Transverse colon (tissue), 4 donors: Measurements from ENCODE around the gene THBS1. TPM values are rescaled to one million over a fixed set of nuclear protein-coding genes. Genes with fewer than 3 reads are reported as not detected.

ENCODE experiments used
- DNase-seq: peaks from one replicate; pipeline ENCODE4 v3.0.0-alpha.2; 2019
- H3K27ac ChIP-seq, 4 donors: fragments of 200-600 bp; sonication (generic); 2 replicates each; pipeline ENCODE4 v1.5.1; 2016 to 2018; ENCODE audit warnings: inconsistent platforms in 4 of 4
- H3K27me3 ChIP-seq: fragments of 200-600 bp; sonication (generic); 2 replicates; pipeline ENCODE4 v1.5.1; 2017; ENCODE audit warnings: inconsistent platforms
- H3K36me3 ChIP-seq, 4 donors: fragments of 200-600 bp; sonication (generic); 2 replicates each; pipeline ENCODE4 v1.5.1; 2017 to 2019; ENCODE audit warnings: inconsistent platforms in 4 of 4
- H3K4me1 ChIP-seq, 4 donors: fragments of 200-600 bp; sonication (generic); 2 replicates each; pipeline ENCODE4 v1.5.1; 2017 to 2020; ENCODE audit warnings: inconsistent platforms in 4 of 4
- H3K4me3 ChIP-seq, 4 donors: fragments of 200-600 bp; sonication (generic); 1 replicate in 1 of 4; 2 replicates in 3 of 4; pipeline versions ENCODE4 v1.5.1 to v1.6.1; 2017 to 2019; ENCODE audit warnings: inconsistent platforms in 4 of 4
- H3K9me3 ChIP-seq, 2 donors: fragments of 200-600 bp; sonication (generic); 2 replicates each; pipeline ENCODE4 v1.5.1; 2017 to 2019; ENCODE audit warnings: inconsistent platforms in 2 of 2
- CTCF ChIP-seq, 5 experiments: fragments of 200-600 bp in 3 of 5; fragments of 450-650 bp in 2 of 5; sonication (generic) in 3 of 5; IDR thresholded peaks; 1 replicate in 2 of 5; 2 replicates in 3 of 5; pipeline ENCODE4 v1.5.1; 2016 to 2017; ENCODE audit warnings: antibody characterized with exemption in 5 of 5, inconsistent platforms in 3 of 5, mild to moderate bottlenecking in 2 of 5, moderate library complexity in 1 of 5
- EP300 ChIP-seq: sonication (generic); formaldehyde crosslinking; IDR thresholded peaks from one replicate; pipeline ENCODE4 v1.6.1; 2017; ENCODE audit warnings: antibody characterized with exemption, low read depth
- POLR2A ChIP-seq: fragments of 450-650 bp; IDR thresholded peaks from one replicate; pipeline ENCODE4 v1.6.1; 2016; ENCODE audit warnings: antibody characterized with exemption, mild to moderate bottlenecking, moderate library complexity
- POLR2AphosphoS5 ChIP-seq, 3 donors: sonication (generic); formaldehyde crosslinking; IDR thresholded peaks; one replicate each; pipeline ENCODE4 v1.6.1; 2016; ENCODE audit warnings: antibody characterized with exemption in 3 of 3
- WGBS, 2 donors: methylation state at CpG; one replicate each; pipeline ENCODE4 v1.1.5; 2018; ENCODE audit warnings: low coverage in 1 of 2; 5-methylcytosine and 5-hydroxymethylcytosine counted together
- in situ Hi-C, 4 donors: fragments of 200-750 bp; cut with MboI; loops; one replicate each; pipeline versions ENCODE4 v1.15.0 to v1.15.1; 2017; ENCODE audit warnings: low sequenced_read_pairs in 3 of 4, low pct_ligation_motif_present in 1 of 4, low pct_unique_long_range_greater_than_20kb in 1 of 4
- intact Hi-C: fragments of 100-400 bp; cut with DNase I; formaldehyde crosslinking; loops from one replicate; pipeline ENCODE4 v1.15.1; 2023; ENCODE audit warnings: low total_unique reads
- total RNA-seq, 4 donors: library from RNA; depleted of rRNA; stranded (reverse); fragments of >200 nt; gene quantifications; one replicate each; pipeline ENCODE4 v1.1.0, GENCODE V29; 2016

Gene THBS1
- total RNA-seq, 4 donors from 2014 or later: 197 to 753 (median 410) TPM

GRCh38 chr15:39608185-39609139 lies 27.6 kb downstream of the THBS1 start:
- WGBS, 2 donors: 83 to 100% methylated on average over 1 to 2 of the region's 2 CpGs
- DNase-seq: no peak
- in situ Hi-C loops (no loop called here), intact Hi-C loops (loop anchor here (10.0 kb wide), 1 partner anchor 46 kb away; no protein-coding TSS in a partner anchor)
- Histone ChIP-seq H3K4me3 (peak overlapping the region in 1 of 4 donors; percentile 19), H3K27me3 (no peaks in the 10 kb centered on the region), H3K36me3 (no peaks in the 10 kb centered on the region), H3K9me3 (peaks cover 19 to 25% of the 10 kb centered on the region in 2 donors), H3K4me1 (peaks cover 0 to 18% (median 2%) of the 10 kb centered on the region in 4 donors), H3K27ac (peak overlapping the region; percentile 60 to 76 (median 74))
- TF ChIP-seq EP300: no peak

- no peaks in the 10 kb centered on the region for H3K36me3 ChIP-seq
- peak; percentile 23 for TF ChIP-seq POLR2A
- TF ChIP-seq EP300: no peak
- TF ChIP-seq CTCF (IDR thresholded peaks at IDR 0.05): no peak
- peak in 2 of 3 donors; percentile 30 to 39 for TF ChIP-seq POLR2AphosphoS5 (IDR thresholded peaks at IDR 0.05)
- peak; percentile 73 for DNase-seq
- peaks cover 0 to 18% (median 2%) of the 10 kb centered on the region in 4 donors for H3K4me1 ChIP-seq
- H3K4me3 ChIP-seq: peak overlapping the region in 1 of 4 donors; percentile 19
- H3K9me3 ChIP-seq: peaks cover 25% of the 10 kb centered on the region in 2 donors
- intact Hi-C loops (loop anchor here (10.0 kb wide), 1 partner anchor 45 kb away; no protein-coding TSS in a partner anchor), in situ Hi-C loops (no loop called here)
- WGBS, 2 donors: 20 to 56% methylated on average over 1 to 4 of the region's 4 CpGs
- H3K27me3 ChIP-seq: no peaks in the 10 kb centered on the region
- H3K27ac ChIP-seq: peak overlapping the region; percentile 60 to 76 (median 74)
Observed at GRCh38 chr15:39609166-39609916, 28.5 kb downstream of the THBS1 start.

GRCh38 chr15:39610665-39611064 lies 29.8 kb downstream of the THBS1 start:
- DNase-seq: no peak
- in situ Hi-C loops: no loop called here
- TF ChIP-seq POLR2A (no peak), EP300 (no peak), CTCF (IDR thresholded peaks at IDR 0.05) (no peak), POLR2AphosphoS5 (IDR thresholded peaks at IDR 0.05) (no peak)
- peak overlapping the region in 1 of 4 donors; percentile 76 for H3K27ac ChIP-seq
- H3K4me3 ChIP-seq: no peak overlapping the region
- peaks cover 25% of the 10 kb centered on the region in 2 donors for H3K9me3 ChIP-seq
- no peaks in the 10 kb centered on the region for H3K36me3 ChIP-seq
- peaks cover 0 to 18% (median 2%) of the 10 kb centered on the region in 4 donors for H3K4me1 ChIP-seq
- intact Hi-C loops: no loop called here
- H3K27me3 ChIP-seq: no peaks in the 10 kb centered on the region

- in situ Hi-C loops: no loop called here
Observed at GRCh38 chr15:39613271-39613670, 32.4 kb downstream of the THBS1 start.

More at GRCh38 chr15:39613271-39613670, 32.4 kb downstream of the THBS1 start:
- Histone ChIP-seq H3K9me3 (peaks cover 25% of the 10 kb centered on the region in 2 donors), H3K27ac (no peak overlapping the region), H3K27me3 (no peaks in the 10 kb centered on the region), H3K36me3 (no peaks in the 10 kb centered on the region), H3K4me3 (no peak overlapping the region), H3K4me1 (peaks cover 0 to 12% (median 2%) of the 10 kb centered on the region in 4 donors)
- DNase-seq: no peak
- TF ChIP-seq CTCF (IDR thresholded peaks at IDR 0.05): no peak
- no peak for TF ChIP-seq POLR2A
- TF ChIP-seq EP300: no peak
- TF ChIP-seq POLR2AphosphoS5 (IDR thresholded peaks at IDR 0.05): no peak
- intact Hi-C loops: no loop called here
